Hindlimb muscle (tissue), 1 donor: ENCODE data around the gene MAGEC1. TPM values are rescaled to one million over a fixed set of nuclear protein-coding genes. Genes with fewer than 3 reads are reported as not detected.

Experiments used
- polyA plus RNA-seq: library from polyadenylated mRNA; unstranded; fragments of 120-200 nt; gene quantifications from one replicate; pipeline ENCODE4 v1.2.1, GENCODE V29; 2013; ENCODE audit not compliant: insufficient read length

The MAGEC1 gene
- polyA plus RNA-seq, 1 donor, result 0.06 TPM

Other genes starting within 250 kb of the MAGEC1 start
- not detected for gene SPANXD, start 205.2 kb upstream of the MAGEC1 start, polyA plus RNA-seq
- 0.66 TPM for gene MAGEC3, start 65.6 kb upstream of the MAGEC1 start, polyA plus RNA-seq